HG03469 (cell line): Measurements from ENCODE around the gene GCNT2.
"Not testable (repeated sequence)": the region's sequence is repeated elsewhere in the genome, so short reads cannot be mapped to it uniquely, and the experiment has no call there.

Experiments
- ATAC-seq: cut with Tn5 transposase; IDR thresholded peaks from one replicate; pipeline ENCODE4 v1.9.1; 2021; ENCODE audit warnings: mild to moderate bottlenecking, moderate library complexity, moderate number of reproducible peaks; ENCODE audit not compliant: unreplicated experiment

Gene GCNT2

DNA sequence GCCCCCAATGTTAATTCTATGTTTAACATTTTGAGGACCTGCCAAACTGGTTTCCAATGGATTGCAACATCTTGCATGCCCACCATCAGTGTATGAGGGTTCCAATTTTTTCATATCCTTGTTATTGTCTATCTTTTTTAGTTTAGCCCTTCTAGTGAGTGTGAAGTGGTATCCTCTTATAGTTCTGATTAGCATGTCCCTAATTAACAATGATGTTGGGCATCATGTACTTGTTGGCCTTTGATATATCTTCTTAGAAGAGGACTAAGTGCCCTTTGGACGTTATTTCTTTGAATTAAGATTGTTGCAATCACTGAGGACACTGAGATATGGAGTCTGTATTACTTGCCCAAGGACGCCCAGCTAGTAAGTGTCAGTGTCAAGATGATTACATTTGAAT is 22.3 kb downstream of the GCNT2 start:
- no peak for ATAC-seq

DNA sequence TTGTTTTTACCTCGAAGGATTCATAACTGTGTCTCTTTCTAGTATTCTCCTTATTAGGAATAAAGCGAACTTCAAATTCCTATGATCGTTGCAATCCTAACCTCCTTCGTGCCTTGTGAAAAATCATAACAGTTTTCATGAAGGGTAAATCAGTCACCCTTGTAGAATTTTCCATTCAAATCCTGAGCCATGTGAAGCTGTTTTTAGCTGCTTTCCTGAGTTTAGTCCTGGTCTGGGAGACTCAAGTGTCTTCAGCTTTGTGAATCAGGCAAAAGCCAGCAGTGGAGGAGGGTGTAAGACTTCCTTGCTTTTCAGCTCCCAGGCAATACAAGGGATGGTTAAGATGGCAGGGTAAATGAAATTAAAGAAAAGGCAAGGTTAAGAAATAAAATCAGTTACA is 24.3 kb downstream of the GCNT2 start:
- ATAC-seq, result no peak

DNA sequence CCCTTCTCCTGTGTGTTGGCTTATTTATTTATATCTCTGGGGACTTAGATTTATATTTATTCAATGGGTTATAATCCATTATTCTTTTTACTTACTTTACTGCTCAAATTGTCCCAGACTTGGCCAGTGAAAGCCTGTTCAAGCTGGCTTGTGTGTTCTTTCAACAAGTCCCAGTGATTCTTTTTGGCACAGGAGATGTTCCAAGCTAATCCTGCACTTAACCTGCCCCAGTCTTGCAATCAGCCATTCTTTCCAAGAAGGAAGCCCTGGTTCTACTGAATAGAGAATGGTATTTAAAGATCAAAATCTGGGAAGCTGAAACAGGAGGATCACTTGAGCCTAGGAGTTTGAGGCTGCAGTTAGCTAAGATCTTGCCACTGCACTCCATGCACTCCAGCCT is 26.7 kb downstream of the GCNT2 start:
- no peak for ATAC-seq

DNA sequence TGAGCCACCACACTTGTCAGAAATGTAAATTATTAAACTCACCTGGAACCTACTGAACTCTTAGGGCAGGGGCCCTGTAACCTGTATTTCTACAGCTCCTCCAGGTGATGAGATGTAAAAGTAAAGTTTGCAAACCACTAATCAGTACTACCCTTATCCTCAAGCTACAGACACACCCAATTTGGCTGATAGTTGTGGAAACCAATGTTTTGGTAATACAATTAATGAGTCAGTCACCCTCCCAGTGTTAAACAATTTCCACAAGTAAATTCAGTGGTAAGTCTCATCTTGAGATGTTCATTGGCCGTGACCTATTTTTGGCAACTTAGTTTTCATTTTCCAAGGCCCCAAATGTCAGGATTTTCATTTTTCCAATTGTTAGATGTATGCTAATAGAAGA is 29.6 kb downstream of the GCNT2 start:
- no peak for ATAC-seq

- no peak for ATAC-seq
Observed at GRCh38 chr6:10552270-10552810, 31.2 kb downstream of the GCNT2 start.

GRCh38 chr6:10553871-10554270 is 32.7 kb downstream of the GCNT2 start:
- no peak for ATAC-seq

DNA sequence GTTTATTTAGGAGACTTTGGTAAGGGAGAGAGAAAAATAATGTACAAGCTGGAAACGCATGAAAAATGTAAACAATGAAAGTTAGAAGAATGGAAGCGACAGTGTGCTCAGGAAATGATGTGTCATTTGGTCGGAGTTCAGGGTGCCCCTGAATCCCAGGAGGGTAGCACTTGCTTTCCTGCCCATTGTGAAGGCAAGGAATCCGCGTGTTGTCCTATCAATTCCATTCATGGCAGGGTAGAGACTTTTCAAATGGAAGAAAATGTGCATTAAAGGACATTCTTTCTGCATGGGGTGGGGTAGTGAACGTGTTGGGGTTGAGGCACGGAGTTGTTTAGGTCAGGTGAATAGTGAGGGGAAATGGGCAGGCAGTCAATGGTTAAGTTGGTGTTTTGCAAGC is 33.7 kb downstream of the GCNT2 start:
- ATAC-seq, result no peak

GRCh38 chr6:10555625-10556309 is 34.6 kb downstream of the GCNT2 start:
- no peak for ATAC-seq

- ATAC-seq, result no peak
Observed at GRCh38 chr6:10556589-10556988, 35.4 kb downstream of the GCNT2 start.

DNA sequence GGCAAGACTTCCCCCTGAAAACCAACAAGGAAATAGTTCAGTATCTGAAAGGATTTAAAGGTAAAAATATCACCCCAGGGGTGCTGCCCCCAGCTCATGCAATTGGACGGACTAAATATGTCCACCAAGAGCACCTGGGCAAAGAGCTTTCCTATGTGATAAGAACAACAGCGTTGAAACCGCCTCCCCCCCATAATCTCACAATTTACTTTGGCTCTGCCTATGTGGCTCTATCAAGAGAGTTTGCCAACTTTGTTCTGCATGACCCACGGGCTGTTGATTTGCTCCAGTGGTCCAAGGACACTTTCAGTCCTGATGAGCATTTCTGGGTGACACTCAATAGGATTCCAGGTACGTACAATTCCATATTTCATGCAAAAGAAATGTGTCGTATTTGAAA is 35.8 kb downstream of the GCNT2 start:
- ATAC-seq, result no peak

DNA sequence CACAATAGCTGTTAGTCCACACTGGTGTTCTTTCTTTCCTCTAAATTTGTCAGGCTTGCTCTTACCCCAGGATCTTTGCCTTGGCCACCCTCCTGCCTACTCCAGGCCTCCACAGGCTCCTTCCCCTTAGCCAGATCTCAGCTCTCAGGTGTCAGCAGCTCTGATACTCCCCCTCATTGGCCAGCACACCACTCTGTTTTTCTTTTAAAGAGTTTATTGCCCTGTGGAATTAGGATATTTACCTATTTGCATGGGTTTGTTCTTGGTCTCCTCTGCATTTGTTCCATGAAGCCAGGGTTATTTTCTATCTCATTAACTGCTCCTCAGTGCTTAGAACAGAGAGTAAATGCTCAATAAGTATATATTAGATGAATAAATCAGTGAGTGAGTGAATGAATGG is 36.8 kb downstream of the GCNT2 start:
- ATAC-seq, result no peak

- no peak for ATAC-seq
Observed at GRCh38 chr6:10558565-10558964, 37.4 kb downstream of the GCNT2 start.

- no peak for ATAC-seq
Observed at GRCh38 chr6:10559522-10560152, 38.5 kb downstream of the GCNT2 start.

DNA sequence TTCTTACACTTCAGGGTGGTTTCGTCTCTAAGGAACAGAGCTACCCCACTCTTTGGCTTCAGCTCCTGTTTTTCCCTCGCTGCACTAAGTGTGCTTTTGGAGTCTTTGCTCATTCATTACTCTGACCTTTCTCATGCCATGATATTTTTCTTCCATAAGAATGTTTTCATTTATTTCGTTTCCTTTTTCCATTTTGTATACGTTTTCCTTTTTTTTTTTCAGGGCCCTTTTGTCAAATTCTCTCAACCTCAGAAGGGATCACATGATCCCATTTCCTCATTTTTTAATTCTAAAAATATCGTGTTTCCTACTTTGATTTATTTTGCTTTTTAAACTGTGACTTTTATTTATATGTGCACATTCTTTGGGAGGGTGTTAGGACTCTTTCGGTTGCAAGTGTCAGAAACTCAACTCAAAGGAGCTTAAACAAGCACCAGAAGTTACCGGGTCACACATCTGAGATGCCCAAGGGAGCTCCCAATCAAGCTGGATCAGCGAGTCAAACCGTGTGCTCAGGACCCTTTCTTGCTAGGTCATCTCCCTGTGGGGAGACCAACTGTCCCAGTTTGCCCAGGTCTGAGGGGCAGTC is 40.6 kb downstream of the GCNT2 start:
- ATAC-seq, result no peak

DNA sequence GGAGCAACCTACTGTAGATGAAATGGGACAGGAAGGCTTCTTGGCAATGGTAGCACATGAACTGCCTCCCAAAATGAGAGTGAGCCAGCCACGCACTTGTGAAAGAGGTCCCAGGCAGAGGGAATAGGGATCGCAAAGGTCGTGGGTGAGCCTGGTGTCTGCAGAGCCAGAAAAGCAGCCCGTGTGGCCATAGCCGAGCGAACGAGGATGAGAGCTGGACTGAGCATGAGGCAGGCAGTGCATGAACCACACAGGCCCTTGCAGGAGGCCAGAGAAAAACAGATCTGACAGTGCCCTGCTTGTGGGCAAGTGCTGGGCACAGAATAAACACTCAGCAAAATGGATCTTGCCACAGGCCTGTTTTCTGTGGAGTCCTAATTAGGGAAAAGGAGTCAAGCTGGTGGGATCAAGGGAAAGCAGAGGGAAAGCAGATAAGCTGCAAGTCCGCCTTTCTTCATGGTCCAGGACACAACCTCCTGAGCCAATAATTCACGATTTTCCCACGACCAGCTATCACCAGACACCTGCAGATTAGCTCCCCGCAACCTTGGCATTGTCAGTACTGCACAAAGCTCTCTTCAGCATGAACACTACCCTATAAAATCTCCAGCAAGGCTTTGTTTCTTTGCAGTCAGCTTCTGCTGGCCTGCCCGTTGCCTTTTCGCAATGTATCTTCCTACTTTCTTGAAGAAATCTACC is 44.0 kb downstream of the GCNT2 start:
- no peak for ATAC-seq

DNA sequence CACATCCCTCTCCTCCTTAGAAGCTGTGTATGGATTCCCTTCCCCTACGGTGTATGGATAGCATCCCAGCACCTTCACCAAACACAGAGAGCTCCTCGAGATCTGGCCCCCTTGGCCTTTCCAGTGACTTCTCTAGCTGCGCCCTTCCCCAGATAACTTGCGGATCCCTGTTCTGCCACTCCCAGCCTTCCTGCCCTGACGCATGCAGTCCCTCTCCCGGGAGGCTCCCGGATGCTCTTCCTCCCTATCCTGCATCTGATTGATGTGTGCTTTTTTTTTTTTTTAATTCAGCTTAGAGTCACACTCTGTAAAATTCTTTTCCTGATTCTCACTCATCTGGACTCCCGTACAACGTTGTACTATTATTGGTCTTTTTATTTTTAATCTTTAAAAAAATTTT is 44.8 kb downstream of the GCNT2 start:
- ATAC-seq, result no peak

DNA sequence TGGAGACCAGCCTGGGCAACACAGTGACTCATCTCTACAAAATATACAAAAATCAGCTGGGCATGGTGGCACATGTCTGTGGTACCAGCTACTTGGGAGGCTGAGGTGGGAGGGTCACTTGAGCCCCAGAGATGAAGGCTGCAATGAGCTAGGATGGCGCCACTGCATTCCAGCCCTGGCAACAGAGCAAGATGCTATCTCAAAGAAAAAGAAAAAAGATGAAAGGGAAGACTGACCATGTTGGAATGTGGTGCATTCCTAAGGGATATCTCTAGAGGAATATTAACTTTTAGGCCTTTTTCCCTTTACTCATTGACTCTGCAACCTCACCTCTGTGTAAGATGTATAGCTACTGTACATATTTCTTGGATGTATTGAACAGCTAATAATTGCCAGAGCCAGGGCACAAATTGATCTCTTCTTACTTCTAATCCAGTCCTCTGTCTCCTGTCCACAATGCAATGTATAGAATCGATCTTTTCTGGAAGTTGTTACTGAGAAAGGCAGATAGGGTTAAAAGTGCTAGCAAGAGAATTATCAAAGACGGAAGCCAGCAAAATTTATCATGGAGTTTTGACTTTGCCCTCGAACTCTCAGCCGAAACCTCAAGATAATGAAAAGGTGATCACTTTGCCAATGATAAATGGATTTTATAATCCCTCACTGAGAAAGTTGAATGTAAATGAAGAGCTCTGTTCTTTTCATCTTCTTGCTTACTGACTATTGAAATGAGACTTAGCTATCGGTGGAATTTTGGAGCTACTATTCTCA is 46.3 kb downstream of the GCNT2 start:
- ATAC-seq, result no peak

DNA sequence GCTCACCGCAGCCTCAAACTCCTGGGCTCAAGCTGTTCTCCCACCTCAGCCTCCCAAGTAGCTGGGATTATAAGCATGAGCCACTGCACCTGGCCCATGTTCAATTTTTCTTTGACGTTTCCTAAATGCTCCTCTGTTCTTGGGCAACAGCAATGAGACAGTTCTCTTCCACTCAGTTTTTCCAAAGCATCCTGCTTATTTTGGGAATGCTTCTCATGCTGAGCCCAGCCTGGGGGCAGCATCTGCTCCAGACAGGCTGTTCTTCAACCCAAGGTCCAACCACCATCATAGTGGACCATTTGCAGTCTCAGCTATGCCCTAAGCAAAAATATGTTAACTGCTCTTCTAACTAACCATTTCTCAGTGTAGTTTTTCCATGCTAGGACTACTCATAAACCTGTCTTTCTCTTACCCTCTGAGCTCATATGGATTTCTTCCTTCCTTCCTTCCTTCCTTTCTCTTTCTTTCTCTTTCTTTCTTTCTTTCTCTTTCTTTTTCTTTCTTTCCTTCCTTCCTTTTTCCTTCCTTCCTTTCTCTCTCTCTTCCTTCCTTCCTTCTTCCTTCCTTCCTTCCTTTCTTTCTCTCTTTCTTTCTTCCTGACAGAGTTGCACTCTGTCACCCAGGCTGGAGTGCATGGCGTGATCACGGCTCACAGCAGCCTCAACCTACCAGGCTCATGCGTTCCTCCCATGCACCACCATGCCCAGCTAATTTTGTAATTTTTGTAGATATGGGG is 48.4 kb downstream of the GCNT2 start:
- ATAC-seq, result no peak

DNA sequence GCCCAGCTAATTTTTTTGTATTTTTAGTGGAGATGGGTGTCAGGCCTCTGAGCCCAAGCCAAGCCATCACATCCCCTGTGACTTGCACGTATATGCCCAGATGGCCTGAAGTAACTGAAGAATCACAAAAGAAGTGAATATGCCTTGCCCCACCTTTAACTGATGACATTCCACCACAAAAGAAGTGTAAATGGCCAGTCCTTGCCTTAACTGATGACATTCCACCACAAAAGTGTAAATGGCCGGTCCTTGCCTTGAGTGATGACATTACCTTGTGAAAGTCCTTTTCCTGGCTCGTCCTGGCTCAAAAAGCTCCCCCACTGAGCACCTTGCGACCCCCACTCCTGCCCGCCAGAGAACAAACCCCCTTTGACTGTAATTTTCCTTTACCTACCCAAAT is 54.4 kb downstream of the GCNT2 start:
- ATAC-seq, result not testable (repeated sequence)

GRCh38 chr6:10576226-10576625 is 55.1 kb downstream of the GCNT2 start:
- no peak for ATAC-seq
